MCF 10A (cell line): ENCODE measurements around the gene HS2ST1. TPM values are rescaled to one million over a fixed set of nuclear protein-coding genes. Genes with fewer than 3 reads are reported as not detected.

Experiments used
- BruUV-seq: library from RNA; stranded (reverse); fragments of 400-500 nt; replicated peaks from 2 replicates; lab custom pipeline; 2021; lab: Mats Ljungman, UMichigan
- CTCF ChIA-PET: fragments of 300-600 bp; sonication (Branson Sonifier 250); formaldehyde crosslinking; extraction: SDS; loops from one replicate; lab custom pipeline; 2021; ENCODE audit warnings: antibody characterized with exemption, inconsistent platforms; lab: Yijun Ruan, JAX
- POLR2A ChIA-PET: fragments of 300-600, 350-650 bp; sonication (Branson Sonifier 250); formaldehyde crosslinking; extraction: SDS; loops from one replicate; lab custom pipeline; 2020; ENCODE audit warnings: antibody characterized with exemption, inconsistent platforms; lab: Yijun Ruan, JAX
- DNase-seq: peaks from one replicate; pipeline ENCODE4 v3.0.0-alpha.2; 2018; ENCODE audit not compliant: unreplicated experiment
- H3K27ac Mint-ChIP-seq: one replicate; pipeline ENCODE4 v1.8.0; 2022; ENCODE audit warnings: mild to moderate bottlenecking, low read depth, mixed read lengths; ENCODE audit not compliant: unreplicated experiment
- H3K27me3 Mint-ChIP-seq: one replicate; pipeline ENCODE4 v1.8.0; 2022; ENCODE audit warnings: mixed read lengths; ENCODE audit not compliant: insufficient read depth, unreplicated experiment
- H3K36me3 Mint-ChIP-seq: one replicate; pipeline ENCODE4 v1.8.0; 2022; ENCODE audit warnings: mild to moderate bottlenecking, moderate library complexity, mixed read lengths; ENCODE audit not compliant: insufficient read depth, unreplicated experiment
- H3K4me1 Mint-ChIP-seq: one replicate; pipeline ENCODE4 v1.8.0; 2022; ENCODE audit warnings: mixed read lengths; ENCODE audit not compliant: insufficient read depth, unreplicated experiment
- H3K4me3 Mint-ChIP-seq: one replicate; pipeline ENCODE4 v1.8.0; 2022; ENCODE audit warnings: mild to moderate bottlenecking, moderate library complexity, mixed read lengths; ENCODE audit not compliant: unreplicated experiment
- H3K9me3 Mint-ChIP-seq: one replicate; pipeline ENCODE4 v1.8.0; 2022; ENCODE audit warnings: mixed read lengths; ENCODE audit not compliant: unreplicated experiment
- CTCF ChIP-seq: fragments of 200-600 bp; IDR thresholded peaks from one replicate; pipeline ENCODE4 v1.8.0; 2022; ENCODE audit warnings: antibody characterized with exemption, mild to moderate bottlenecking; ENCODE audit not compliant: unreplicated experiment
- intact Hi-C: fragments of 100-400 bp; cut with micrococcal nuclease; formaldehyde crosslinking; loops from 2 replicates; pipeline ENCODE4 v1.14.1; 2022
- total RNA-seq: library from RNA; stranded (reverse); gene quantifications from 2 replicates; pipeline ENCODE4 v1.2.3, GENCODE V29; 2022

Gene HS2ST1
- total RNA-seq, 1 experiment from 2014 or later, result 20.4 TPM

- Mint-ChIP-seq H3K9me3 (no peaks in the 10 kb centered on the region), H3K36me3 (no peaks in the 10 kb centered on the region), H3K27ac (no peak overlapping the region), H3K4me3 (no peak overlapping the region), H3K27me3 (no peaks in the 10 kb centered on the region), H3K4me1 (no peaks in the 10 kb centered on the region)
- BruUV-seq, result no TSS peak
- DNase-seq, result no peak
- intact Hi-C loops, result no loop called here
- no peak for TF ChIP-seq CTCF
- ChIA-PET POLR2A (no interaction called here), CTCF (interaction anchor here (0.5 kb wide), 1 partner anchor 87 kb away, joined by 3 read pairs; no protein-coding TSS in a partner anchor)
Observed at GRCh38 chr1:86997538-86997937, 83.1 kb downstream of the HS2ST1 start.

DNA sequence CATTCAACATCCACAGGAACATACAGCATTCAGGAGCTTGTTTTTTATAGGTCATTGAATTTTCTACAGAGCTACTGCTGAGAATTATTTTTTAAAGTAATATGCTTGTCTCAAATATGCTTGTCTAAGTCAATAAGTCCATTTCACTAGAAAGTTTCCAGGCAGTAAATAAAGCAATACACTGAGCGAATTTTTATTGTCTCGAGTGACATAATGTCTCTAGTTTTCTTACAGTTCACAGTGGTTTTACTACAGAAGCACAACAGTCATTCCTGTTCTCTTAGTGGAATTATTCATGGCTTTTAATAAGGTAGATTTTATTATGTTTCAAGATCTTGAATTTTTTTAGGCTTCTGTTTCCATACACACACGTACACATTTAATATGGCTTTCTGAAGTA is 83.8 kb downstream of the HS2ST1 start:
- no peaks in the 10 kb centered on the region for H3K4me1 Mint-ChIP-seq
- H3K36me3 Mint-ChIP-seq, result no peaks in the 10 kb centered on the region
- ChIA-PET POLR2A (interaction anchor here (0.7 to 0.9 kb wide), 2 partner anchors 83 to 152 kb away, joined by 3 read pairs; no protein-coding TSS in a partner anchor), CTCF (no interaction called here)
- no TSS peak for BruUV-seq
- H3K27ac Mint-ChIP-seq, result no peak overlapping the region
- H3K9me3 Mint-ChIP-seq, result no peaks in the 10 kb centered on the region
- intact Hi-C loops, result no loop called here
- no peak for DNase-seq
- no peak overlapping the region for H3K4me3 Mint-ChIP-seq
- no peaks in the 10 kb centered on the region for H3K27me3 Mint-ChIP-seq
- TF ChIP-seq CTCF, result no peak

DNA sequence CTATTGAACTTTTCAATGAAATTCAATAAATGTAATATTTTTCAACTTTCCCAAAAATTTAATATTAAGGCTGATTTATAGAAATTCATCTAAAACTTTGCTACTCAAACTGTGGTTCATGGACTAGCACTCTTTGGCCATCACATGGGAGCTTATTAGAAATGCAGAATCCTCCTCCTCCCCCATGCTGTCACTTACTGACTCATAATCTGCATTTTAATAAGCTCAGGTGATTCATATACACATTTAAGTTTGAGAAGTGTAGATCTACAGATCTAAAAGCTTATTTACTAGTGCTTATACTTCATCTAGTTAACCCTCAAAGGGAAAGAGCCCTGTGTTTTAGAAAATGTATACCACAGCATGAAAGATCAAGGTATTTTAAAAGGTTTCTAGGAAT is 84.3 kb downstream of the HS2ST1 start:
- H3K4me1 Mint-ChIP-seq, result no peaks in the 10 kb centered on the region
- H3K27ac Mint-ChIP-seq, result no peak overlapping the region
- no peaks in the 10 kb centered on the region for H3K36me3 Mint-ChIP-seq
- no TSS peak for BruUV-seq
- POLR2A ChIA-PET, result interaction anchor here (0.7 to 0.9 kb wide), 2 partner anchors 83 to 152 kb away, joined by 3 read pairs; no protein-coding TSS in a partner anchor
- H3K27me3 Mint-ChIP-seq, result no peaks in the 10 kb centered on the region
- TF ChIP-seq CTCF, result no peak
- H3K9me3 Mint-ChIP-seq, result no peaks in the 10 kb centered on the region
- DNase-seq, result no peak
- intact Hi-C loops, result no loop called here
- CTCF ChIA-PET, result no interaction called here
- no peak overlapping the region for H3K4me3 Mint-ChIP-seq

DNA sequence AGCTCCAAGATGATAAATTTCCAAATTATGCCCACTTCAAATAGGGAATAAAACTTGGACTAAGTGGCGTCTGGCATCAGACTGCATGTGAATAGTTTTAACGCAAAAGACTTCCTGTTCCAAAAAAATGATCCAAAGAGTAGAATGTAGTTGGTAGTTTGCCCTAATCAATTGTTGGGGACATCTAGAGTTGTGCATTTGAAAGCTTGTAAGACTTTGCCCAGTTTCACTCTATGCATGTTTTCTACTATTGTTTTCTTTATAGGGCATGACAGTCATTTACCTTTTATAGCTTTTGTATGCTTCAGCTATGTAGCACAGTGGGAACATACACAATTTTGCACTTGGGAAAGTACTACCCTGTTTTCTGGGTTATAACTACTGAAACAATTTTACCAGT is 86.0 kb downstream of the HS2ST1 start:
- no peaks in the 10 kb centered on the region for H3K4me1 Mint-ChIP-seq
- H3K27me3 Mint-ChIP-seq, result no peaks in the 10 kb centered on the region
- intact Hi-C loops, result no loop called here
- POLR2A ChIA-PET, result interaction anchor here (0.7 to 0.9 kb wide), 3 partner anchors 9 to 1261 kb away, joined by 3 to 4 read pairs (median 4); no protein-coding TSS in a partner anchor
- no TSS peak for BruUV-seq
- no peaks in the 10 kb centered on the region for H3K36me3 Mint-ChIP-seq
- no peaks in the 10 kb centered on the region for H3K9me3 Mint-ChIP-seq
- H3K27ac Mint-ChIP-seq, result no peak overlapping the region
- no peak for DNase-seq
- CTCF ChIA-PET, result interaction anchor here (0.6 to 0.9 kb wide), 3 partner anchors 84 to 1655 kb away, joined by 3 to 4 read pairs (median 3); no protein-coding TSS in a partner anchor
- TF ChIP-seq CTCF, result no peak
- H3K4me3 Mint-ChIP-seq, result no peak overlapping the region
